ENCODE data around the gene TECPR2. TPM values are rescaled to one million over a fixed set of nuclear protein-coding genes. Genes with fewer than 3 reads are reported as not detected.

TECPR2 gene
- total RNA-seq, 1 experiment from 2014 or later, result 29.7 TPM

- H3K79me2 ChIP-seq (ENCODE audit: low read depth), result peaks cover 18% of the 10 kb centered on the region
- H4K20me1 ChIP-seq (ENCODE audit: insufficient read depth), result no peaks in the 10 kb centered on the region
- CTCF ChIA-PET, result no interaction called here
- no peaks in the 10 kb centered on the region for H3K9me3 ChIP-seq (ENCODE audit: insufficient read depth, low read depth)
- H3K4me1 ChIP-seq (replicated peaks; ENCODE audit: insufficient read depth), result peaks cover 42% of the 10 kb centered on the region
- peak overlapping the region; percentile 82 for H2AFZ ChIP-seq
- peak overlapping the region; percentile 78 for H3K4me2 ChIP-seq
- peak overlapping the region; percentile 69 for H3K4me3 ChIP-seq
- BruUV-seq (replicated peaks), result no TSS peak
- H3K27ac ChIP-seq, result peak overlapping the region; percentile 69
- POLR2A ChIA-PET (ENCODE audit: unreplicated experiment), result no interaction called here
- peak; percentile 37 to 65 for DNase-seq
- no peaks in the 10 kb centered on the region for H3K27me3 ChIP-seq (ENCODE audit: insufficient read depth, low read depth)
- TF ChIP-seq CTCF (conservative IDR thresholded peaks at IDR 0.05) (peak; percentile 49; the same call in 1 of the 2 replicates), EZH2 (IDR thresholded peaks at IDR 0.05; ENCODE audit: low read depth) (no peak)
- no peaks in the 10 kb centered on the region for H3K36me3 ChIP-seq (ENCODE audit: low read depth)
- H3F3A ChIP-seq (ENCODE audit: insufficient read depth, low read depth), result peaks cover 44% of the 10 kb centered on the region
- no peaks in the 10 kb centered on the region for H3K9me2 ChIP-seq (ENCODE audit: insufficient read depth)
- intact Hi-C loops (cut with micrococcal nuclease; ENCODE audit: unreplicated experiment), result loop anchor here (2.0 to 10.0 kb wide), 4 partner anchors 190 to 613 kb away; partner anchors contain the start of gene ANKRD9
Measured at GRCh38 chr14:102317564-102318248, 45.0 kb upstream of the TECPR2 start.

- TF ChIP-seq CTCF (conservative IDR thresholded peaks at IDR 0.05) (no peak), EZH2 (IDR thresholded peaks at IDR 0.05; ENCODE audit: low read depth) (no peak)
- Histone ChIP-seq H3K27me3 (ENCODE audit: insufficient read depth, low read depth) (no peaks in the 10 kb centered on the region), H3K27ac (peak overlapping the region; percentile 55), H3K36me3 (ENCODE audit: low read depth) (no peaks in the 10 kb centered on the region), H3K4me3 (peak overlapping the region; percentile 69), H3F3A (ENCODE audit: insufficient read depth, low read depth) (peaks cover 56% of the 10 kb centered on the region), H3K9me3 (ENCODE audit: insufficient read depth, low read depth) (no peaks in the 10 kb centered on the region), H4K20me1 (ENCODE audit: insufficient read depth) (no peaks in the 10 kb centered on the region), H3K9me2 (ENCODE audit: insufficient read depth) (no peaks in the 10 kb centered on the region), H3K79me2 (ENCODE audit: low read depth) (peaks cover 18% of the 10 kb centered on the region), H3K4me2 (peak overlapping the region; percentile 78), H3K4me1 (replicated peaks; ENCODE audit: insufficient read depth) (peaks cover 38% of the 10 kb centered on the region), H2AFZ (peak overlapping the region; percentile 92)
- DNase-seq, result no peak
- ChIA-PET CTCF (no interaction called here), POLR2A (ENCODE audit: unreplicated experiment) (no interaction called here)
- BruUV-seq (replicated peaks), result no TSS peak
- intact Hi-C loops (cut with micrococcal nuclease; ENCODE audit: unreplicated experiment), result loop anchor here (5.0 to 10.0 kb wide), 2 partner anchors 188 to 614 kb away; partner anchors contain the start of gene ANKRD9
Measured at GRCh38 chr14:102318781-102319276, 43.9 kb upstream of the TECPR2 start.

GRCh38 chr14:102319351-102320032 is 43.2 kb upstream of the TECPR2 start, which contains the start of gene ZNF839:
Gene ZNF839 (plus strand): TSS chr14:102319746. CDS start chr14:102319766, 20 bp downstream.
- Histone ChIP-seq H3K9me2 (ENCODE audit: insufficient read depth) (no peaks in the 10 kb centered on the region), H2AFZ (peak within 1 kb of the TSS; percentile 92), H3K27ac (peak within 1 kb of the TSS; percentile 55), H3K4me2 (peak within 1 kb of the TSS; percentile 100), H4K20me1 (ENCODE audit: insufficient read depth) (no peaks in the 10 kb centered on the region), H3K36me3 (ENCODE audit: low read depth) (no peaks in the 10 kb centered on the region), H3K27me3 (ENCODE audit: insufficient read depth, low read depth) (no peaks in the 10 kb centered on the region), H3K4me3 (peak within 1 kb of the TSS; percentile 69), H3K9me3 (ENCODE audit: insufficient read depth, low read depth) (no peaks in the 10 kb centered on the region), H3K4me1 (replicated peaks; ENCODE audit: insufficient read depth) (peaks cover 34% of the 10 kb centered on the region), H3F3A (ENCODE audit: insufficient read depth, low read depth) (peaks cover 57% of the 10 kb centered on the region), H3K79me2 (ENCODE audit: low read depth) (peaks cover 18% of the 10 kb centered on the region)
- POLR2A ChIA-PET (ENCODE audit: unreplicated experiment), result no interaction called here
- CTCF ChIA-PET, result no interaction called here
- TF ChIP-seq CTCF (conservative IDR thresholded peaks at IDR 0.05), result no peak
- no peak for TF ChIP-seq EZH2 (IDR thresholded peaks at IDR 0.05; ENCODE audit: low read depth)
- peak; percentile 76 to 80 for DNase-seq
- no TSS peak for BruUV-seq (replicated peaks)
- intact Hi-C loops (cut with micrococcal nuclease; ENCODE audit: unreplicated experiment), result loop anchor here (5.0 to 10.0 kb wide), 2 partner anchors 188 to 615 kb away; partner anchors contain the start of gene ANKRD9

Measured in PC-9 (cell line).